Measurements from ENCODE around the gene RABGAP1.

RABGAP1 gene

GRCh38 chr9:123072407-123072995 is 131.7 kb downstream of the RABGAP1 start:
- no peaks in the 10 kb centered on the region for H3K4me1 ChIP-seq (ENCODE audit: control insufficient read depth in 2 of 2, insufficient read depth in 2 of 2, low read length in 2 of 2)

GRCh38 chr9:123073441-123073840 is 132.6 kb downstream of the RABGAP1 start:
- no peak overlapping the region for H3K9ac ChIP-seq (ENCODE audit: low read depth in 1 of 2, low read length in 2 of 2)
- H3K4me1 ChIP-seq (ENCODE audit: control insufficient read depth in 2 of 2, insufficient read depth in 2 of 2, low read length in 2 of 2): no peaks in the 10 kb centered on the region
- peaks cover 27 to 41% of the 10 kb centered on the region in 2 donors for H3K36me3 ChIP-seq (ENCODE audit: control insufficient read depth in 2 of 2, insufficient read depth in 2 of 2, low read length in 2 of 2)
- H3K4me3 ChIP-seq (ENCODE audit: low read length in 2 of 2): no peak overlapping the region
- no peaks in the 10 kb centered on the region for H3K9me3 ChIP-seq (ENCODE audit: control insufficient read depth in 2 of 2, low read length in 2 of 2)
- no peak overlapping the region for H3K27ac ChIP-seq (ENCODE audit: low read depth in 2 of 2, low read length in 2 of 2)
- no peaks in the 10 kb centered on the region for H3K27me3 ChIP-seq (ENCODE audit: control insufficient read depth in 2 of 2, insufficient read depth in 2 of 2, low read length in 2 of 2)

More at GRCh38 chr9:123072407-123072995, 131.7 kb downstream of the RABGAP1 start:
- H3K9me3 ChIP-seq (ENCODE audit: control insufficient read depth in 2 of 2, low read length in 2 of 2): no peaks in the 10 kb centered on the region
- no peaks in the 10 kb centered on the region for H3K27me3 ChIP-seq (ENCODE audit: control insufficient read depth in 2 of 2, insufficient read depth in 2 of 2, low read length in 2 of 2)
- peaks cover 25 to 42% of the 10 kb centered on the region in 2 donors for H3K36me3 ChIP-seq (ENCODE audit: control insufficient read depth in 2 of 2, insufficient read depth in 2 of 2, low read length in 2 of 2)
- no peak overlapping the region for H3K9ac ChIP-seq (ENCODE audit: low read depth in 1 of 2, low read length in 2 of 2)
- no peak overlapping the region for H3K4me3 ChIP-seq (ENCODE audit: low read length in 2 of 2)
- no peak overlapping the region for H3K27ac ChIP-seq (ENCODE audit: low read depth in 2 of 2, low read length in 2 of 2)

DNA sequence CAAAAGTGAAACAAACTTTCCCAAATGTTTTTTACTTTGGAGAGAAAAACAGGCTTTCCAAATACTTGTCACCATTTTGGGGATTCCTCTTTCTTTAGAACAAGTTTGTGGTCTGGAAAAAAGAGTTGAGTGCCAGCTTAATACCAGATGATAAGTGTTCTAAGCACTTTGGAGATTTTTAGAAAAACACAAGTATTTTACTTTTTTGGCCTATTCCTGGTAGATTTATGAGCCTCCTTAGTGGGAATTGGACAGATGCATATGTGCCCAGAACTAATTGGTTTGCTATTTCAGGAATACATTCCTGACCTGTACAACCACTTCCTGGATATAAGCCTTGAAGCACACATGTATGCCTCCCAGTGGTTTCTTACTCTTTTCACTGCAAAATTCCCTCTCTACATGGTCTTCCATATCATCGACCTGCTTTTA is 133.2 kb downstream of the RABGAP1 start:
- Histone ChIP-seq H3K4me1 (ENCODE audit: control insufficient read depth in 2 of 2, insufficient read depth in 2 of 2, low read length in 2 of 2) (no peaks in the 10 kb centered on the region), H3K36me3 (ENCODE audit: control insufficient read depth in 2 of 2, insufficient read depth in 2 of 2, low read length in 2 of 2) (peaks cover 33 to 39% of the 10 kb centered on the region in 2 donors), H3K9ac (ENCODE audit: low read depth in 1 of 2, low read length in 2 of 2) (no peak overlapping the region), H3K27me3 (ENCODE audit: control insufficient read depth in 2 of 2, insufficient read depth in 2 of 2, low read length in 2 of 2) (no peaks in the 10 kb centered on the region), H3K27ac (ENCODE audit: low read depth in 2 of 2, low read length in 2 of 2) (peak overlapping the region; percentile 4 to 11), H3K4me3 (ENCODE audit: low read length in 2 of 2) (no peak overlapping the region), H3K9me3 (ENCODE audit: control insufficient read depth in 2 of 2, low read length in 2 of 2) (no peaks in the 10 kb centered on the region)

DNA sequence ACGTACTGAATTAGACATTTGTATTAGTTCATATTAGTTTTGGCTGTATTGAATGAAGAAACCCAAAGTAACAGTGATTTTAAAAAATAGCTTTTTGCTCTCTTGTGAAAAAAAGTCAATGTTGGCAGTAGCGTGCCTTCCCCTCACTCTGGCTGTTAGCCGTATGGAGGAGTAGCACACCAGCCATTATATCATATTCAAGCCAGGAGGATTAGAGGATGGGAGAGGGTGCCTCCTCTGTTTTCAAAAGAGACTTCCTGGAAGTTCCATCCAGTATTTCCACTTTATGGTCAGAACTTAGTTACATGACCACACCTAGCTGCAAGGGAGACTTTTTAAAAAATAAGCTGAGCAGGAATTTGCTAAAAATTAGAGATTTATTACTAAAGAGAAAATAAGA is 133.8 kb downstream of the RABGAP1 start:
- H3K27me3 ChIP-seq (ENCODE audit: control insufficient read depth in 2 of 2, insufficient read depth in 2 of 2, low read length in 2 of 2): no peaks in the 10 kb centered on the region

GRCh38 chr9:123080444-123080843 is 139.6 kb downstream of the RABGAP1 start:
- H3K9me3 ChIP-seq (ENCODE audit: control insufficient read depth in 2 of 2, low read length in 2 of 2): no peaks in the 10 kb centered on the region
- H3K27me3 ChIP-seq (ENCODE audit: control insufficient read depth in 2 of 2, insufficient read depth in 2 of 2, low read length in 2 of 2): no peaks in the 10 kb centered on the region
- H3K4me1 ChIP-seq (ENCODE audit: control insufficient read depth in 2 of 2, insufficient read depth in 2 of 2, low read length in 2 of 2): no peaks in the 10 kb centered on the region
- H3K4me3 ChIP-seq (ENCODE audit: low read length in 2 of 2): no peak overlapping the region
- no peak overlapping the region for H3K27ac ChIP-seq (ENCODE audit: low read depth in 2 of 2, low read length in 2 of 2)
- H3K9ac ChIP-seq (ENCODE audit: low read depth in 1 of 2, low read length in 2 of 2): no peak overlapping the region
- H3K36me3 ChIP-seq (ENCODE audit: control insufficient read depth in 2 of 2, insufficient read depth in 2 of 2, low read length in 2 of 2): peaks cover 24 to 40% of the 10 kb centered on the region in 2 donors

More for the DNA sequence above, 133.8 kb downstream of the RABGAP1 start:
- Histone ChIP-seq H3K4me3 (ENCODE audit: low read length in 2 of 2) (no peak overlapping the region), H3K9ac (ENCODE audit: low read depth in 1 of 2, low read length in 2 of 2) (no peak overlapping the region), H3K36me3 (ENCODE audit: control insufficient read depth in 2 of 2, insufficient read depth in 2 of 2, low read length in 2 of 2) (peaks cover 35 to 42% of the 10 kb centered on the region in 2 donors), H3K27ac (ENCODE audit: low read depth in 2 of 2, low read length in 2 of 2) (peak overlapping the region in 1 of 2 donors; percentile 11), H3K9me3 (ENCODE audit: control insufficient read depth in 2 of 2, low read length in 2 of 2) (no peaks in the 10 kb centered on the region), H3K4me1 (ENCODE audit: control insufficient read depth in 2 of 2, insufficient read depth in 2 of 2, low read length in 2 of 2) (no peaks in the 10 kb centered on the region)

DNA sequence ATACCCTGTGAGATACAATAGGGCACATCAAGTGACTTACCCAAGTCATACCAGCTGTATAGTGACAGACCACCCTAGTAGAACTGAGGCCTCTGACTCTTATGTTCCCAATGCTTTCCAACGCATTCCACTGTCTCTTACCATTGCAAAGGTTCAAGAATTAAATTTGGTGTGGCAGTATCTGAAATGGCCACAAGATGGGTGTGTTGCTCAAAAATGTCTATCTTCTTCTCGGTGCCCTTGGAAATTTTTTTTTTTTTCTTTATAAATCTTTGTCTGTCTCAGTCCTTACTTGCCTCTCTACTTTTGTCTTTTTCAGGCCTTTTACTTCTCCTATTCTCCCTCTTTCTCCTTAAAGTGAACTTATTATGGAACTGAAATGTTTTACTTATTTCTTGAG is 141.0 kb downstream of the RABGAP1 start:
- H3K36me3 ChIP-seq (ENCODE audit: control insufficient read depth in 2 of 2, insufficient read depth in 2 of 2, low read length in 2 of 2): peaks cover 30 to 35% of the 10 kb centered on the region in 2 donors
- H3K9me3 ChIP-seq (ENCODE audit: control insufficient read depth in 2 of 2, low read length in 2 of 2): no peaks in the 10 kb centered on the region
- no peak overlapping the region for H3K4me3 ChIP-seq (ENCODE audit: low read length in 2 of 2)
- no peak overlapping the region for H3K9ac ChIP-seq (ENCODE audit: low read depth in 1 of 2, low read length in 2 of 2)
- no peaks in the 10 kb centered on the region for H3K4me1 ChIP-seq (ENCODE audit: control insufficient read depth in 2 of 2, insufficient read depth in 2 of 2, low read length in 2 of 2)
- no peak overlapping the region for H3K27ac ChIP-seq (ENCODE audit: low read depth in 2 of 2, low read length in 2 of 2)
- H3K27me3 ChIP-seq (ENCODE audit: control insufficient read depth in 2 of 2, insufficient read depth in 2 of 2, low read length in 2 of 2): no peaks in the 10 kb centered on the region

DNA sequence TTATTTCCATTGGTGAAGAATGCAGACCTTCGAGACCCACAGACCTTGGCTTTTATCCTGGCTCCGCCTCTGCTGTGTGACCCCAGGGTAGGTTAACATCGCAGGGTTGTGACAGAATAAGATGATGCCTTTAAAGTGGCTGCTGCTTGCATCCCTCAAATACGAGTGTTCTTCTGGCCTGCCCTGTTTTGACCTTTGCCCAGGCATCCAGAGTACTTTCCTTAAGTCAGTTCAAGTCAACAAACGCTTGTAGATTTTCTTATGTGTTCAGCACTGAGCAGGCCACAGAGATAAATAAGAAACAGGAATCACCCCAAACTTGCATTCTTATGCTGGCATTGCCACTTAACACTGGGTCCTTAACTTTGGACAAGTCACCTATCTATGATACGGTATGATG is 142.9 kb downstream of the RABGAP1 start:
- H3K4me3 ChIP-seq (ENCODE audit: low read length in 2 of 2): no peak overlapping the region
- H3K36me3 ChIP-seq (ENCODE audit: control insufficient read depth in 2 of 2, insufficient read depth in 2 of 2, low read length in 2 of 2): peaks cover 30 to 32% of the 10 kb centered on the region in 2 donors
- no peak overlapping the region for H3K27ac ChIP-seq (ENCODE audit: low read depth in 2 of 2, low read length in 2 of 2)
- no peak overlapping the region for H3K9ac ChIP-seq (ENCODE audit: low read depth in 1 of 2, low read length in 2 of 2)
- H3K4me1 ChIP-seq (ENCODE audit: control insufficient read depth in 2 of 2, insufficient read depth in 2 of 2, low read length in 2 of 2): no peaks in the 10 kb centered on the region
- H3K9me3 ChIP-seq (ENCODE audit: control insufficient read depth in 2 of 2, low read length in 2 of 2): no peaks in the 10 kb centered on the region
- no peaks in the 10 kb centered on the region for H3K27me3 ChIP-seq (ENCODE audit: control insufficient read depth in 2 of 2, insufficient read depth in 2 of 2, low read length in 2 of 2)

DNA sequence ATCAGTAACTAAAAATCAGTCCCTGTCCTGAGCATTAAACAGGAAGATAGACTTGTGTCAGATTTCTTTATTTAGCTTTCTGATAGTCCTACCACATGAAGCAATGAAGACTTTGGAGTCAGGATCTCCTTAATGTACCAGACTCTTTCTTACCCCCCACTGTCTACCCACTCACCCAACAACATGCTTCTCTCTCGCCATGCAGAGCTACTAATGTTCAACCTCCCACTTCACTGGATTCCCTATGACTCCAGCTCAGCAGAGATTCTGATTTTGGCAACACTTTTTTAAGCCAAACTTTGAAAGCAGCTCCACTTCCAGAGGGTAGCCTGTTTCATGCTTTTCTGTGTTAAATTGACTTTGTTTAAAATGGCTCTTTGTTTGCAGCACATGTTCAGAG is 143.4 kb downstream of the RABGAP1 start:
- no peaks in the 10 kb centered on the region for H3K9me3 ChIP-seq (ENCODE audit: control insufficient read depth in 2 of 2, low read length in 2 of 2)
- peaks cover 27 to 33% of the 10 kb centered on the region in 2 donors for H3K36me3 ChIP-seq (ENCODE audit: control insufficient read depth in 2 of 2, insufficient read depth in 2 of 2, low read length in 2 of 2)
- H3K27ac ChIP-seq (ENCODE audit: low read depth in 2 of 2, low read length in 2 of 2): no peak overlapping the region
- no peaks in the 10 kb centered on the region for H3K4me1 ChIP-seq (ENCODE audit: control insufficient read depth in 2 of 2, insufficient read depth in 2 of 2, low read length in 2 of 2)
- no peaks in the 10 kb centered on the region for H3K27me3 ChIP-seq (ENCODE audit: control insufficient read depth in 2 of 2, insufficient read depth in 2 of 2, low read length in 2 of 2)
- H3K9ac ChIP-seq (ENCODE audit: low read depth in 1 of 2, low read length in 2 of 2): no peak overlapping the region
- H3K4me3 ChIP-seq (ENCODE audit: low read length in 2 of 2): no peak overlapping the region

DNA sequence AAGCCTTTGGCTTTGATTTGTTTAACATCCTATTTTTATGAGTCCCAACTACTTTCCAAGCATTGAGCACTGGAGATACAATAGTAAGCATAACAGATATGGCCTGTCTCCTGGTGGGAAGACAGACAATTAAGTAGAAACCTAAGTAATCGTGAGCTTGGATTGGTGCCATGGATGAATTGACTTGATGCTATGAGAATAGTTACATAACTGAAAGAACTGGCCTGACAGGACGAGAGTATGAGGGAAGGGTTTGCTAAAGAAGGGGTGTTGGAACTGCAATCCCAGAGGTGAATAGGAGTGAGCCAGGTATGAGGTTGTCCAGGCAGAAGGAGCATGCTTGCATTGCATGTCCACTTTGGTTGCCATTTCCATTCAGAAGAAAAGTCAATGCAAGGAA is 145.1 kb downstream of the RABGAP1 start:
- Histone ChIP-seq H3K27ac (ENCODE audit: low read depth in 2 of 2, low read length in 2 of 2) (no peak overlapping the region), H3K36me3 (ENCODE audit: control insufficient read depth in 2 of 2, insufficient read depth in 2 of 2, low read length in 2 of 2) (peaks cover 22 to 40% of the 10 kb centered on the region in 2 donors), H3K9me3 (ENCODE audit: control insufficient read depth in 2 of 2, low read length in 2 of 2) (no peaks in the 10 kb centered on the region), H3K9ac (ENCODE audit: low read depth in 1 of 2, low read length in 2 of 2) (no peak overlapping the region), H3K27me3 (ENCODE audit: control insufficient read depth in 2 of 2, insufficient read depth in 2 of 2, low read length in 2 of 2) (no peaks in the 10 kb centered on the region), H3K4me3 (ENCODE audit: low read length in 2 of 2) (no peak overlapping the region), H3K4me1 (ENCODE audit: control insufficient read depth in 2 of 2, insufficient read depth in 2 of 2, low read length in 2 of 2) (no peaks in the 10 kb centered on the region)

- H3K27me3 ChIP-seq (ENCODE audit: control insufficient read depth in 2 of 2, insufficient read depth in 2 of 2, low read length in 2 of 2): no peaks in the 10 kb centered on the region
- H3K4me1 ChIP-seq (ENCODE audit: control insufficient read depth in 2 of 2, insufficient read depth in 2 of 2, low read length in 2 of 2): no peaks in the 10 kb centered on the region
- peaks cover 29 to 53% of the 10 kb centered on the region in 2 donors for H3K36me3 ChIP-seq (ENCODE audit: control insufficient read depth in 2 of 2, insufficient read depth in 2 of 2, low read length in 2 of 2)
- no peak overlapping the region for H3K4me3 ChIP-seq (ENCODE audit: low read length in 2 of 2)
- H3K9me3 ChIP-seq (ENCODE audit: control insufficient read depth in 2 of 2, low read length in 2 of 2): no peaks in the 10 kb centered on the region
- no peak overlapping the region for H3K9ac ChIP-seq (ENCODE audit: low read depth in 1 of 2, low read length in 2 of 2)
- no peak overlapping the region for H3K27ac ChIP-seq (ENCODE audit: low read depth in 2 of 2, low read length in 2 of 2)
These were observed 146.6 kb downstream of the RABGAP1 start for GRCh38 chr9:123087359-123087888.
